Measurements from ENCODE around the gene CSMD2.

CSMD2 gene

GRCh38 chr1:34153246-34153645 is 11.8 kb downstream of the CSMD2 start:
- no peak for TF ChIP-seq FOXM1 (IDR thresholded peaks at IDR 0.05; ENCODE audit: borderline replicate concordance, low read depth)

DNA sequence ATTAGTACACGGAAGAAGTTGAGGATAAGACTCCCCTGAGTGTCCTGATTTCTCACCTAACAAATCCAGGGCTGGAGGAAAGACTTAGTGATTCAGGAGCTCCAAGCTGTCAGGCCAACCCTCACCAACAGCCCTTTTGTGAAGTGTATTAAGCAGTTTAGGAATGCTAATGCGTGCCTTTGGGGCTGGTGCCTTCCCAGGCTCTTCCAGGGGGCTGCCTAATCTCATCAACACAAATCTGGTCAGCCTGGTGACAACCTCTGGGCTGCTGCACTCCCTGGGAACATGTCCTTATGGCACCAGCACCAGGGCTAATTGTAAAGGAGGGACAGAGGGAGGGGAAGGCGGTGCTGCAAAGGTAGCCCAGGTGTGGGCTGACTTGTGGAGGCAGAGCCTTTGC is 15.5 kb downstream of the CSMD2 start:
- TF ChIP-seq EGR1 (IDR thresholded peaks at IDR 0.05), result no peak
- TF ChIP-seq, protein P1, sequence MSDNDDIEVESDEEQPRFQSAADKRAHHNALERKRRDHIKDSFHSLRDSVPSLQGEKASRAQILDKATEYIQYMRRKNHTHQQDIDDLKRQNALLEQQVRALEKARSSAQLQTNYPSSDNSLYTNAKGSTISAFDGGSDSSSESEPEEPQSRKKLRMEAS (IDR thresholded peaks at IDR 0.05), result no peak

GRCh38 chr1:34147301-34147700 is 17.7 kb downstream of the CSMD2 start:
- TF ChIP-seq, protein P2, sequence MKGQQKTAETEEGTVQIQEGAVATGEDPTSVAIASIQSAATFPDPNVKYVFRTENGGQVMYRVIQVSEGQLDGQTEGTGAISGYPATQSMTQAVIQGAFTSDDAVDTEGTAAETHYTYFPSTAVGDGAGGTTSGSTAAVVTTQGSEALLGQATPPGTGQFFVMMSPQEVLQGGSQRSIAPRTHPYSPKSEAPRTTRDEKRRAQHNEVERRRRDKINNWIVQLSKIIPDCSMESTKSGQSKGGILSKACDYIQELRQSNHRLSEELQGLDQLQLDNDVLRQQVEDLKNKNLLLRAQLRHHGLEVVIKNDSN (IDR thresholded peaks at IDR 0.05), result no peak
- TF ChIP-seq, protein P1 (IDR thresholded peaks at IDR 0.05), result no peak
- no peak for TF ChIP-seq RAD21 (IDR thresholded peaks at IDR 0.05; ENCODE audit: low read depth)
- no peak for TF ChIP-seq CREB1 (IDR thresholded peaks at IDR 0.05; ENCODE audit: low read depth)
- TF ChIP-seq CEBPB (IDR thresholded peaks at IDR 0.05), result no peak
- TF ChIP-seq TAF1 (IDR thresholded peaks at IDR 0.05; ENCODE audit: low read depth), result no peak
- no peak for TF ChIP-seq TEAD4 (IDR thresholded peaks at IDR 0.05)
- no peak for TF ChIP-seq NFIC (IDR thresholded peaks at IDR 0.05)
- TF ChIP-seq ZBTB7A (IDR thresholded peaks at IDR 0.05; ENCODE audit: low read depth), result no peak
- TF ChIP-seq YY1 (IDR thresholded peaks at IDR 0.05; ENCODE audit: low read depth), result no peak
- no peak for TF ChIP-seq EP300 (IDR thresholded peaks at IDR 0.05; ENCODE audit: borderline replicate concordance)
- TF ChIP-seq FOXM1 (IDR thresholded peaks at IDR 0.05; ENCODE audit: borderline replicate concordance, low read depth), result no peak

- TF ChIP-seq YY1 (IDR thresholded peaks at IDR 0.05; ENCODE audit: low read depth) (no peak), TCF12 (IDR thresholded peaks at IDR 0.05; ENCODE audit: low read depth) (no peak), EGR1 (IDR thresholded peaks at IDR 0.05) (no peak)
- TF ChIP-seq, protein P3, sequence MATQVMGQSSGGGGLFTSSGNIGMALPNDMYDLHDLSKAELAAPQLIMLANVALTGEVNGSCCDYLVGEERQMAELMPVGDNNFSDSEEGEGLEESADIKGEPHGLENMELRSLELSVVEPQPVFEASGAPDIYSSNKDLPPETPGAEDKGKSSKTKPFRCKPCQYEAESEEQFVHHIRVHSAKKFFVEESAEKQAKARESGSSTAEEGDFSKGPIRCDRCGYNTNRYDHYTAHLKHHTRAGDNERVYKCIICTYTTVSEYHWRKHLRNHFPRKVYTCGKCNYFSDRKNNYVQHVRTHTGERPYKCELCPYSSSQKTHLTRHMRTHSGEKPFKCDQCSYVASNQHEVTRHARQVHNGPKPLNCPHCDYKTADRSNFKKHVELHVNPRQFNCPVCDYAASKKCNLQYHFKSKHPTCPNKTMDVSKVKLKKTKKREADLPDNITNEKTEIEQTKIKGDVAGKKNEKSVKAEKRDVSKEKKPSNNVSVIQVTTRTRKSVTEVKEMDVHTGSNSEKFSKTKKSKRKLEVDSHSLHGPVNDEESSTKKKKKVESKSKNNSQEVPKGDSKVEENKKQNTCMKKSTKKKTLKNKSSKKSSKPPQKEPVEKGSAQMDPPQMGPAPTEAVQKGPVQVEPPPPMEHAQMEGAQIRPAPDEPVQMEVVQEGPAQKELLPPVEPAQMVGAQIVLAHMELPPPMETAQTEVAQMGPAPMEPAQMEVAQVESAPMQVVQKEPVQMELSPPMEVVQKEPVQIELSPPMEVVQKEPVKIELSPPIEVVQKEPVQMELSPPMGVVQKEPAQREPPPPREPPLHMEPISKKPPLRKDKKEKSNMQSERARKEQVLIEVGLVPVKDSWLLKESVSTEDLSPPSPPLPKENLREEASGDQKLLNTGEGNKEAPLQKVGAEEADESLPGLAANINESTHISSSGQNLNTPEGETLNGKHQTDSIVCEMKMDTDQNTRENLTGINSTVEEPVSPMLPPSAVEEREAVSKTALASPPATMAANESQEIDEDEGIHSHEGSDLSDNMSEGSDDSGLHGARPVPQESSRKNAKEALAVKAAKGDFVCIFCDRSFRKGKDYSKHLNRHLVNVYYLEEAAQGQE (IDR thresholded peaks at IDR 0.05; ENCODE audit: low read depth), result no peak
- TF ChIP-seq, protein P1 (IDR thresholded peaks at IDR 0.05), result no peak
Observed at GRCh38 chr1:34144766-34145165, 20.3 kb downstream of the CSMD2 start.

DNA sequence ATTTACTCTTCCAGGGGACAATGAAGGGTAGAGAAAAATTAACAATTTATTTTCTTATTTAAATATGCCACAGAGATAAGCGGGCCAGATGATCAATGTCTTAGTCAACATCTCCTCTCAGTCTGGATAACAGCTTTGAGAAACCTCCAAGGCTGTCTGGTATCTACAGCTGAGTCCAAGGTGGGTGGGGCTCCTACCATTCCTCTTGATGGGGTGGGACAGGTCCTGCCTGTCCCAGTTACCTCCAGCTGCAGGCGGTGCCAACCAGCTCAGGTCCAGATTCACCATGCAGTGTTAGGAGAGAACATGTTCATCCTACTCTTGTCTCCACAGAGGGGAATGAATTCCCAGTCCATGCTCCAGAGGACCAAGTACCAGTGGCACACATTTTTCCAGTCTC is 21.1 kb downstream of the CSMD2 start:
- TF ChIP-seq, protein P1 (IDR thresholded peaks at IDR 0.05), result no peak
- TF ChIP-seq YY1 (IDR thresholded peaks at IDR 0.05; ENCODE audit: low read depth) (no peak), EP300 (IDR thresholded peaks at IDR 0.05; ENCODE audit: borderline replicate concordance) (no peak), RAD21 (IDR thresholded peaks at IDR 0.05; ENCODE audit: low read depth) (no peak), ZBTB7A (IDR thresholded peaks at IDR 0.05; ENCODE audit: low read depth) (no peak), TCF12 (IDR thresholded peaks at IDR 0.05; ENCODE audit: low read depth) (no peak), CREB1 (IDR thresholded peaks at IDR 0.05; ENCODE audit: low read depth) (no peak), TEAD4 (IDR thresholded peaks at IDR 0.05) (no peak), CEBPB (IDR thresholded peaks at IDR 0.05) (no peak), EGR1 (IDR thresholded peaks at IDR 0.05) (no peak), NFIC (IDR thresholded peaks at IDR 0.05) (no peak), FOXM1 (IDR thresholded peaks at IDR 0.05; ENCODE audit: borderline replicate concordance, low read depth) (no peak), TAF1 (IDR thresholded peaks at IDR 0.05; ENCODE audit: low read depth) (no peak)
- TF ChIP-seq, protein P2 (IDR thresholded peaks at IDR 0.05), result no peak
- TF ChIP-seq, protein P3 (IDR thresholded peaks at IDR 0.05; ENCODE audit: low read depth), result no peak

- TF ChIP-seq EP300 (IDR thresholded peaks at IDR 0.05; ENCODE audit: borderline replicate concordance), result no peak
- TF ChIP-seq, protein P2 (IDR thresholded peaks at IDR 0.05), result no peak
- TF ChIP-seq TEAD4 (IDR thresholded peaks at IDR 0.05), result no peak
- TF ChIP-seq, protein P3 (IDR thresholded peaks at IDR 0.05; ENCODE audit: low read depth), result no peak
- TF ChIP-seq TAF1 (IDR thresholded peaks at IDR 0.05; ENCODE audit: low read depth), result no peak
- TF ChIP-seq RAD21 (IDR thresholded peaks at IDR 0.05; ENCODE audit: low read depth), result no peak
- TF ChIP-seq ZBTB7A (IDR thresholded peaks at IDR 0.05; ENCODE audit: low read depth), result no peak
- no peak for TF ChIP-seq TCF12 (IDR thresholded peaks at IDR 0.05; ENCODE audit: low read depth)
- TF ChIP-seq YY1 (IDR thresholded peaks at IDR 0.05; ENCODE audit: low read depth), result no peak
- TF ChIP-seq CREB1 (IDR thresholded peaks at IDR 0.05; ENCODE audit: low read depth), result no peak
Observed at GRCh38 chr1:34140011-34140676, 24.9 kb downstream of the CSMD2 start.
